HG02678 (cell line): Measurements from ENCODE around the gene MIXL1.
"Not testable (repeated sequence)": the region's sequence is repeated elsewhere in the genome, so short reads cannot be mapped to it uniquely, and the experiment has no call there.

Experiments
- ATAC-seq: cut with Tn5 transposase; IDR thresholded peaks from one replicate; pipeline ENCODE4 v1.9.1; 2021; ENCODE audit warnings: mild to moderate bottlenecking, moderate library complexity; ENCODE audit not compliant: unreplicated experiment

Gene MIXL1

DNA sequence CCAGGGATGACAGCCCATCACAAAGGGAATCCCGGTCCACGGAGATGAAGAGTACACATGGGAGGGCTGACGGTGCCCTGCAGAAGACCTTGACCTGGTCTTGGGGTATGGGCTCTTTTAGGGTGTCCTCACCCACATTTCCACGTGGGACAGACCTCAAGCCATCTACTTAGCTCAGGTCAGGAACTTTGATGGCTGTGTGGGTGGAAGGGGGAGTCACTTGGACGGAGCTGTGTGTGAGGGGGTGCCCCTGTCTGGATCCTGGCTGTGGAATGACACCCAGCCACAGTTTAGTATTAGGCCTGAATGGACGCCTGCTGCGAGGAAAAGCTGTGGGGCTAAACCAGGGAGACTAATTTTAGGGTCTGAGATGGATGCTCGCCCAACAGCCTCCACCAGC, 10.9 kb upstream of the MIXL1 start:
- no peak for ATAC-seq

GRCh38 chr1:226215239-226215638, 8.2 kb upstream of the MIXL1 start:
- ATAC-seq: no peak

- no peak for ATAC-seq
These were observed 7.4 kb upstream of the MIXL1 start for GRCh38 chr1:226216056-226216455.

DNA sequence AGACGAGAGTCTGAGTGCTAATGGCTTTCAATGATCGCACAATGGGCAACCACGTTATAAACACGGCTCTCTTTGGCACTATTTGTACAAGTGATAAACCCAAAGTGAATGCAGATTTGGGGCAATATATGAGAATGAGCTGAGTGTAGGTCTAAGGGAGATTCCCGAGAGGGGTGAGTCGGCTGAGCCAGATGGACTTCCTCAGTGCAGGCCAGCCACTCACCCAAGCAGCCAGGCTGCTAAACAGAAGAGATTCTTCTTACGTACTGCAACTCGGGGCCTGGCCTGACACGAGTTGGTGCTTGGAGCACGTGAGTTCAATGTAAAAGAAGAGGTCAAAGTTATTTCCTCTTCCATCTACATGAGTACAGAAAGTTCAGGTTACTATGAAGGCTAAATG, 6.2 kb upstream of the MIXL1 start:
- no peak for ATAC-seq

GRCh38 chr1:226220473-226221189, 2.8 kb upstream of the MIXL1 start:
- no peak for ATAC-seq

DNA sequence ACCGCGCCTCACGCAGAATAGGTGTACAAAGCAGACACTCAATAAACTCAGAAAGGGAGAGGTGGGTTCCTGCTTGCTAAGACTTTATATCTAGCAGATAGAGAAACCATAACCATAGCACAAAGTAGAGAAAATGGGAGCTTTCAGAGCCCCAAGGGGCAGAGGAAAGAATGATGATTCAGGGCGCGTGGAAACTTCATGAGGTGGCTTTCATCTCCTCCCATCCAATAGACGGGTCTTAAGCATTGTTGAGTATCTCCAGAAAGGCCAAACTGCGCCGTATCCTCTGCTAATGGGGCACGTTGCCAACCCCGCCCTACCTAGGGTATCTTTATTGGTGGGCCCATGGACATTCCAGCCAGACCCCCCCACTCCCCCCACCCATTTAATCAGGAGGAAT, 778 bp upstream of the MIXL1 start:
- no peak for ATAC-seq

GRCh38 chr1:226223786-226224244, 351 bp downstream of the MIXL1 start:
- ATAC-seq: peak; percentile 75

GRCh38 chr1:226226601-226227000, 3.1 kb downstream of the MIXL1 start:
- no peak for ATAC-seq

- peak; percentile 78 for ATAC-seq
These were observed 9.8 kb downstream of the MIXL1 start for GRCh38 chr1:226233293-226233692.

GRCh38 chr1:226233806-226234205, 10.3 kb downstream of the MIXL1 start:
- ATAC-seq: no peak

GRCh38 chr1:226236826-226237225, 13.4 kb downstream of the MIXL1 start:
- no peak for ATAC-seq

GRCh38 chr1:226239421-226239820, 16.0 kb downstream of the MIXL1 start:
- no peak for ATAC-seq

DNA sequence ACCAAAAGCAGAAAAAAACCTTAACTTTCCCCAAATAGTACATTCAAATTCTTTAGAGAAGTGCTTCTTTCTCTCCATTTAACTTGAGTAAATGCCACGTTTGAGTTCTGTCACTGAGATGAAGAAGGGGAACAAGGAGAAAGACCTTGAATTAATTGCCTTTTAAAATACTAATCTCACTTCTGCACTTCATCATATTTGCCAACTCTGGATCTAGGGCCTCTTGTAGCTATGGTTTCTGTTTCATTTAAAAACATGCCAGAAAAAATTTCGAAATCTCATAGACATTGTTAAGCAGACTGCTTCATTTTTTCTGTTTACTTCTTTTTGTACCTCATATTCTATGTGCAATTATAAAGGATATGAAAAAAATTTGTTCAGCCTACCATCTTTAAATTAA, 24.6 kb downstream of the MIXL1 start:
- ATAC-seq: no peak

DNA sequence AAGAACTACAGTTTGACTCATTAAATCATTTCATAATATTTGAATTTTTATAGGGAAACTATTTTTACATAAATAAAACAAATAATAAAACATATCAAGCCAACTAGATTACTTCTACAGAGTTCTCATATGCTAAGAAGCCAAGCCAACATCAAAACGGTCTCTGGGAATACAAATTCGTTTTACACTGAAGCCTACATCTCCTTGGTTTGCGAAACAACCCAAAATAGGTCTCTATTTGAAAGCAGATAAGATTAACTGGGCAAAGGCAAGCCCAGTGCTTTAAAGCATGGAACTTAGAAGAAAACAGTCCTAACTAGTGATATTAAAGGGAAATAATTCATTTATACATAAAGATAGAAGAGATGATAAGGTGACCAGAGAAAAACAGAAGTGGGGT, 25.3 kb downstream of the MIXL1 start:
- ATAC-seq: no peak

GRCh38 chr1:226250511-226250910, 27.0 kb downstream of the MIXL1 start:
- ATAC-seq: no peak

DNA sequence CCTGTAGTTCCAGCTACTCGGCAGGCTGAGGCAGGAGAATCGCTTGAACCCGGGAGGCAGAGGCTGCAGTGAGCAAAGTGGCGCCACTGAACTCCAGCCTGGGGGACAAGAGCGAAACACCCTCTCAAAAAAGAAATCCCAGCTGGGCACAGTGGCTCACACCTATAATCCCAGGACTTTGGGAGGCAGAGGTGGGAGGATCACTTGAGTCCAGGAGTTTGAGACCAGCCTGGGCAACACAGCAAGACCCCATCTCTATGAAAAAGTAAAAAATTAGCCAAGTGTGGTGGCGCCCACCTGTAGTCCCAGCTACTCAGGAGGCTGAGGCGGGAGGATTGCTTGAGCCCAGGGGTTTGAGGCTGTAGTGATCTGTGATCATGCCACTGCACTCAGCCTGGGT, 29.4 kb downstream of the MIXL1 start:
- ATAC-seq: not testable (repeated sequence)

GRCh38 chr1:226253933-226254332, 30.5 kb downstream of the MIXL1 start:
- ATAC-seq: no peak

- no peak for ATAC-seq
These were observed 31.9 kb downstream of the MIXL1 start for GRCh38 chr1:226255380-226255779.

GRCh38 chr1:226261818-226262217, 38.4 kb downstream of the MIXL1 start:
- ATAC-seq: no peak

- no peak for ATAC-seq
These were observed 45.1 kb downstream of the MIXL1 start for GRCh38 chr1:226268421-226269124.

GRCh38 chr1:226272233-226272902, 48.9 kb downstream of the MIXL1 start:
- not testable (repeated sequence) for ATAC-seq

- no peak for ATAC-seq
These were observed 50.7 kb downstream of the MIXL1 start for GRCh38 chr1:226274138-226274537.
